ENCODE results near the gene AK2.

DNA sequence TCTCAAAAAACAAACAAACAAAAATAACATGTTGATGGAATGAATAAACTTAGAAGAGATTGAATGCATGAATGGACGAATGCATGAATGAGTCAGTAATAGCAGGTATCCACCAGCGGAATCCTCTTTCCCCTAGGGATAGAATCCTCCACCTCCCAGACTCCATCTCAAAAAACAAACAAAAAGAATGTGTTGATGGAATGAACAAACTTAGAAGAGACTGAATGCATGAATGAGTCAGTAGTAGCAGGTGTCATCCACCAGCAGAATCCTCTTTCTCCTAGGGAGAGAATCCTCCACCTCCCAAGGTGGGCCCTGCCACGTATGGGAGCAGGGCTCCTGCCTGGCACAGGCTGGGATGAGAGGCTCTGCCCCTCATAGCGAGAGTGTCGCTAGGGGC is 45.3 kb downstream of the AK2 start:
- TF ChIP-seq, protein P1, sequence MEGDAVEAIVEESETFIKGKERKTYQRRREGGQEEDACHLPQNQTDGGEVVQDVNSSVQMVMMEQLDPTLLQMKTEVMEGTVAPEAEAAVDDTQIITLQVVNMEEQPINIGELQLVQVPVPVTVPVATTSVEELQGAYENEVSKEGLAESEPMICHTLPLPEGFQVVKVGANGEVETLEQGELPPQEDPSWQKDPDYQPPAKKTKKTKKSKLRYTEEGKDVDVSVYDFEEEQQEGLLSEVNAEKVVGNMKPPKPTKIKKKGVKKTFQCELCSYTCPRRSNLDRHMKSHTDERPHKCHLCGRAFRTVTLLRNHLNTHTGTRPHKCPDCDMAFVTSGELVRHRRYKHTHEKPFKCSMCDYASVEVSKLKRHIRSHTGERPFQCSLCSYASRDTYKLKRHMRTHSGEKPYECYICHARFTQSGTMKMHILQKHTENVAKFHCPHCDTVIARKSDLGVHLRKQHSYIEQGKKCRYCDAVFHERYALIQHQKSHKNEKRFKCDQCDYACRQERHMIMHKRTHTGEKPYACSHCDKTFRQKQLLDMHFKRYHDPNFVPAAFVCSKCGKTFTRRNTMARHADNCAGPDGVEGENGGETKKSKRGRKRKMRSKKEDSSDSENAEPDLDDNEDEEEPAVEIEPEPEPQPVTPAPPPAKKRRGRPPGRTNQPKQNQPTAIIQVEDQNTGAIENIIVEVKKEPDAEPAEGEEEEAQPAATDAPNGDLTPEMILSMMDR (conservative IDR thresholded peaks at IDR 0.05), result no peak
- no peak for TF ChIP-seq ZFX (IDR thresholded peaks at IDR 0.05)
